CD4-positive, alpha-beta T cell treated with Interleukin-21 for 1 hour (primary cell): ENCODE results near the gene CD14.
"Not testable (repeated sequence)": the region's sequence is repeated elsewhere in the genome, so short reads cannot be mapped to it uniquely, and the experiment has no call there.

Experiments
- DNase-seq: peaks from one replicate; pipeline ENCODE4 v3.0.0-alpha.2; 2020

Gene CD14

DNA sequence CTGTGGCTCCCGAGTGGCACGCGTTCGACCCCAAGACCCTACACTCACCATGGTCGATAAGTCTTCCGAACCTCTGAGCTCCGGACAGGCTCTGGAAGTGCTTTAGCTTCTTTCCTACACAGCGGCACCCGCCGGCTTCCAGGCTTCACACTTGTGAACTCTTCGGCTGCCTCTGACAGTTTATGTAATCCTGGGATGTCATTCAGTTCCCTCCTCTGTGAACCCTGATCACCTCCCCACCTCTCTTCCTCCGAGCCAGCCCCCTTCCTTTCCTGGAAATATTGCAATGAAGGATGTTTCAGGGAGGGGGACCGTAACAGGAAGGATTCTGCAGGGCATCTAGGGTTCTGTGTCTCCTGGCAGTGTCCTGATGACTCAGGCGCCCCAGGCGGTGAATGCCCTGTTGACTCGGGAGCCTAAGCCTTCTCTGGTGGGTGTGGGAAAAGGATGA, at the start of gene CD14:
CD14 (minus strand) TSS at position 155 of the 451 bp plus-strand sequence; CDS start at position 51, 104 bp downstream.
- DNase-seq, result no peak

DNA sequence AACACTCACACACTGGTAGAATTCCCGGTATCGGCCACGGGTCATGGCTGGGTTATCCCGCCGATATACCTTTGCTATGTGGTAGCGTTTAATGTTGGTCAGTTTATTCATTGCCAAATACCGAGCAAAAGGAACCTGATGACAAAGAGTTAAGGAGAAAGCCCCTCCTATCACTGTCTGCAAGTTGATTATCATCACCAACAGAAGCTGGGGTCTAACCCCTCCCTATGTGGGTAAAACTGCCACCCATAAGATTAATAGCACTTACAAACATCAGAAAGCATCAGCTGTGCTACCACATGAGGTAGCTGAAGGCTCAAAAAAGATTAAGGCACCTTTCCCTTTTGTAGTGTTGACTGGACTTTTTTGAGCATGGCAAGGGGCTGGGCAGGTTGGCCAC, 46.0 kb upstream of the CD14 start:
- no peak for DNase-seq

DNA sequence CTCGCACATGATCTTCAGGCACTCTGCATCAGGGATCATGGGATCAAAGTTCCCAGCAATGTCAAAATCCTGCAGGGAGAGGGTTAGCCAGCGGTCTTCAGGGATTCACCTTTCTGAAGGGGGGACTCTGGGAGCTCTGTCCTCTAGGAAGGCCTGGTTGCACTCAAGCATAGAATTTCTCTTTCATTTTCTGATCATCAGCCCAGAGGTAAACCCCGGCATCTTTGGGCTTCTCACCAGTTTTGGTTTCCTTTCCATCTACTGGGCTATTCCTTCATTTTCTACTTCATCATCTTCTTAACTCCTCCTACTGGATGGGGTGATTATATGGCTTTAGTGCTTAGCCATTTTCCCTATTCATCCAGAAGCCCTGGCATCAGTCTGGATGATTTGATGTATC, 45.0 kb upstream of the CD14 start:
- DNase-seq, result no peak

DNA sequence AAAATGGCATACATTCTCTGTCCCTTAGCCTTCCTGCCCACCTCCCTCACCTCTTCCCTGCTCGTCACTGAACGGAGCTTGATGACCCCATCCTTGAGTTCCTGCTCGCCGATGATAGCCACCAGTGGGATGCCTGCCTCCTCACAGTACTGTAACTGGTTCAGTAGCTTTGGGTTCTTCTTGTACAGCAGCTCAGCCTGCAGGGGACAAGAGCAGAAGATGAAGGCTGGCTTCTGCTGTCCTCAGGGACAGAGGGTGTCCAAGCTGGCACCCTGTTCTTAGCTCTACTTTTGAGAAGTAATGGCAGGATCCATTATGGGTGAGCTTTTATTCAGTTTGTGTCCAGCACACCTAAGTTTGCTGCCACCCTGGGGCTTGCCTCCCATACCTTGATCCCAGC, 41.7 kb upstream of the CD14 start:
- DNase-seq, result no peak

DNA sequence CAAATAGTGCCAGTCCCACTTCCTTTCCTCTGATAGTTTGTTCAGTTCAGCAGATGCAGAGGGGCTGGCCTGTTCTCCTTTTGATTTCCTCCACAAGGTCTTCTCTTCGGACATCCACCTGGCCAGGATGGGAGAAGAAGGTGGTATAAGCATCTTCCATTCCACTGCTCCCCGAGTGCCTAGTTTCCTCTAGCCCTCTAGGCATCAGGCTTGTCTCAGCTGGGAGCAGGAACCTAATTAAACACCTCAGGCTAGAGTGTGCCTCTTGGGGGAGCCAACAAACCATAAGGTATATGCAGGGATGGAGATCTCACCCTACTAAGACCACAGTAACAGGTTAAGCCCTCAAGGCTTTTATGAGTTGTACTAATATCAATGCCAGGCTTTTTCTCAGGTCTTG, 41.2 kb upstream of the CD14 start:
- no peak for DNase-seq

DNA sequence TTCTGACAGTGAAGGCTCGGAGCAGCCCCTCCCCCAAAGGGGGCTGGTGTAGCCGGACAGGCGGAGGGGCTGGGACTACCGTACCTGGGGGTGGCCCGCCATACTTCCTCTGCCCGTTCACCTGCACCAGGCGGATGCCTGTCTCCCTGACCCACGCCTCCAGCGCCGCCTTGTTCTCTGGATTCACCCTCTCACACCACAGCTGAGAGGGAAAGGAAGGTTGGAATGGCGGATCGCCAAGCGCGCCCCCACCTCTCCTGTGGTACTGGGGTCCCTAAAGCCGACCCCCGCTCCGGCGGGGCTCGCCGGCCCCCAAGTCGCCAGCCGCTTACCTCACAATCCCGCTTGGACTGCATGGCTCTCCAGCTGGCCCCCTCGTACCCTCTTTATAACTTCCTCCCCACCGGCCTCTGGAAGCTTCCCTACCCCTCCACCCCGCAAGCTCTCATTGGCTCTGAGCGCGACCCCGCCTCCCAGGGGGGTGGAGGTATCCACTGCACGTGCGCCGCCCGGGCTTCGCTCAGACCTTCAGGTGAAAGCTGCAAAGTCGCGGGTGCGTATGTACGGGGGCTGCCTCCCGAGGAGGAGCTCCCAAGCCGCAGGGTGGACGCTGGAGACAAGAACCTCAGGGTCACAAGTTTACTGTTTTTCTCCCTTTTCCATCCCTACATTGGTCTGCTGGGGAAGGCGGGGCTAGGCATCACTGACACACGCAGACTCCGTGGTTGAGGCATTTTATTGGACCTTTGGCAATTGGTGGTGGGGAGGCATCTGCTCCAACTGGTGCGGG, 40.4 kb upstream of the CD14 start, which contains the start of gene DND1:
DND1 (minus strand) TSS at position 390 of the 790 bp plus-strand sequence; CDS start at position 356, 34 bp downstream.
- DNase-seq, result no peak

DNA sequence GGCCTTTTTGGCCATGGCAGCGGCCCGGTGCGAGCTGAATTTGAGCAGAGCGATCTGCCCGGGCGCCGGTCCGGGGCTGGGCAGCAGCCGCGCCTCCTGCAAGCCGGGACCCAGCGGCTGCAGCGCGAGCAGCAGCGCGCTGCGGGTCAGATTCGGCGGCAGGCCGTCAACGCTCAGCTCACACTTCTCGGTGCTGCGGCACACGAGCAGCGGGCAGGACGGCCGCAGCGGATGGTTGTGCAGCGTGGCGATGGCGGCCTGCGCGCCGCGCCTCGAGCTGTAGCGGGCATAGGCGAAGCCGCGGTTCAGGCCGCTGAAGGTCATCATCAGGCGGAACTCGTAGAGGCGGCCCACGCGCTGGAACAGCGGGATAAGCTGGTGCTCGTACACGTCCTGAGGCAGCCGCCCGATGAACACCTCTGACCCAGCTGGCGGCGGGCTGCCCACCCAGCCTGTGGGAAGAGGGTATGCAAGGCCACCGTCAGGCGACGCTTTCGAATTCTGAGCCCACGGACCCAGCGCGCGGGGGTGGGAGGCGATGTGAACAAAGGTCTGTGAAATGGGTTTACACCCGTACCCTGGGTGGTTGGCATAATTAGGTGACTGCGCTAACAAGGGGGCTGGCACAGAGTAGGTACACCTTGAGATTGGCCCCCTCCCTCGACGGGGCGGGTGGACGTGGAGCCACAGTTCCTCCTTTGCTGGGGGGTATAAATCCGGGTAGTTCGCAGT, 39.6 kb upstream of the CD14 start:
- no peak for DNase-seq

DNA sequence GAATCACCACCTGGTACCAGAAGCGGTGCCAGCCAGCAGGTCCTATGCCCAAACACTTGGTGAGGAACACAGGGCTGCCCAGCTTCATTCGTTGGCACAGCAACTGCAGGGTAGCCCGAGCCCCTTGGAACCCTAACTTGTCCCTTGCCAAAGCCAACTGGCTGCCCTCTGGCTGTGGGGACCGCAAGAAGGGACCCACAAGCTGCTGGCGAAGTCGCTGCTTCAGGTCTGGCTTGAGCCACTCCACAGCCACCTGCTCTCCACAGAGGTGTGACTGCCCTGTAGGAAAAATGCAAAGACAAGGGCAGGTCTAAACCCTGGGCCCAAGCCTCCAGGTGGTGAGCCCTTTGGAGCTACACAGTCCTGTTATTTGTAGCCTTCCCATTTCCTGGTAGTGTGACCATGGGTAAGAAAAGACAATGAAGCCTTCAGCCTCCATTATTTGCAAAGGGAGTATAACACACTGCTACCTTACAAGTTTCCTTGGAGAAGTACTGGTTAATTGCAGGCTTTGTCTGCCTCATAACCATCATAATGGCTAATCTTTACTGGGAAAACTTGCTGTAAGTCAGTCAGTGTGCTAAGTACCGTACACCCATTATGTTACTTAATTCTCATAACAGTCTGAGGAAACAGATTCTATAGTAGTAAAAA, 38.6 kb upstream of the CD14 start:
- no peak for DNase-seq

DNA sequence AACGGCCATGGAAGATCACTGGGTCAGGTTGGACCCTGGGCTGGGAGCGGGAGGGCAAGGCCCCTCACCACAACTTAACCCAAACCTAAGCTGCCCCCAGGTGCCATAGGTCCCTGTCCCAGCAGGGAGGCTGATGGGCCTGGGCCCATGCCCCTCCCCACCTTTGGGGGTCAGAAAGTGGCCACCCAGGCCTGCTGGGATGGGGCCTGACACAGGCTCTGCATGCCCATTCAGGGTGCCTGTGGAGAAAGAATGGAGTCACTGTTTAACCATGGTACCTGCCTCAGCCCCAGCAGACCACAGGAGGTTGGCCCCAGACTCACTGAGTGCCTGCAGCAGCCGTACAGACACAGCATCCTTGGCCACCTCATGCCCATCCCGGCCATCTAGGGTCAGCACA, 38.1 kb upstream of the CD14 start:
- DNase-seq, result not testable (repeated sequence)

DNA sequence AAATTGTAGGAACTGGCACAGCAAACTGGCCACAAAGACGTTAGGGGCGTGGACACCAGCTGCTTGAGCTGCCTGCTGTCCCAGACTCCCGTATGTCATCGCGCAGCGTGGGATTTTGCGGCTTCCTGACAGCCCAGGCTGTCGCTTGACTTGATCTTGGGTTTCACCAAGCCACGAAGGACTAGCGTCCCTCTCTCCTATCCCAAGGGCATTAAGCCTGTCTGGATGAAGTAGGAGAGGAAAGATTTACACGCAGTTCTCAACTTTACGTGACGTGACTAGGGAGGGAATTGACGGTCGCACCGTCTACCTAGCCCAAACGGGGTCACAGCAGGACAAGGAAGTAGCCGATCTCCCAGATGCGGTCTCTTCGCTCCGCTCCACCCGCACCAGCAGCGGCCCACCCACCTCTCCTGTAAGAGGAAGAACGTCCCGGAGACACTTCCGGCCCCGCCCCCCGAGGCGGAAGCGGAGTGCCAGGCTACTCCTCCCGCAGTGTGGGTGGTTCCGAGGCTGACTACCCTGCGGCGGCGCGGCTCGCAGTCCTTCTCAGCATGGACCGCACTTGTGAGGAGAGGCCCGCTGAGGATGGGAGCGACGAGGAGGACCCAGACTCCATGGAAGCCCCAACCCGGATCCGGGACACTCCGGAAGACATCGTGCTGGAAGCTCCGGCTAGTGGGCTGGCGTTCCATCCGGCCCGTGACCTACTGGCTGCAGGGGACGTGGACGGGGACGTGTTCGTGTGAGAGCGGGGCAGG, 31.6 kb upstream of the CD14 start, which contains the start of gene WDR55:
WDR55 (plus strand) TSS at position 546 of the 761 bp plus-strand sequence; CDS start at position 555, 9 bp downstream.
- DNase-seq, result peak; percentile 94

DNA sequence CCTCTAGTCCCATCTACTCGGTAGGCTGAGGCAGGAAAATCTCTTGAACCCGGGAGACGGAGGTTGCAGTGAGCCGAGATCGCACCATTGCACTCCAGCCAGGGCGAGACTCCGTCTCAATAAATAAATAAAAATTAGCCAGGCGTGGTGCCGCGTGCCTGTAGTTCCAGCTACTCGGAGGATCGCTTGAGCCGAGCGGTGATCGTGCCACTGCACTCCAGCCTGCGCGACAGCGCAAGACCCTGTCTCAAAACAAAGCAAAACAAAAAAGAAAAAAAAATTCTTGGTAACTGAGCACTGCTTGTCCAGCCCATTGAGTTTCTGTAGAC, 31.0 kb upstream of the CD14 start:
- no peak for DNase-seq

DNA sequence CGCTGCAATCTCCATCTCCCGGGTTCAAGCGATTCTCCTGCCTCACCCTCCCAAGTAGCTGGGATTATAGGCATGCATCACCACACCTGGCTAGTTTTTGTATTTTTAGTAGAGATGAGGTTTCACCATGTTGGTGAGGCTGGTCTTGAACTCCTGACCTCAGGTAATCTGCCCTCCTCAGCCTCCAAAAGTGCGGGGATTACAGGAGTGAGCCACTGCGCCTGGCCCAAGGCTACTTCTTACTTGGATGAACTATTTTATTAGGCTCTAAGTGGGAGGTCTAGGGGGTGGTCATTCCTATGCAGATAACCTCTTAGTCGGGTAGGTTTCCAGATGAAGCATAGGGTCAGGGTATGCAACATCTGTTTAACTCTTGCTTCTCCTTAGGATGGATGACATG, 27.4 kb upstream of the CD14 start:
- not testable (repeated sequence) for DNase-seq

DNA sequence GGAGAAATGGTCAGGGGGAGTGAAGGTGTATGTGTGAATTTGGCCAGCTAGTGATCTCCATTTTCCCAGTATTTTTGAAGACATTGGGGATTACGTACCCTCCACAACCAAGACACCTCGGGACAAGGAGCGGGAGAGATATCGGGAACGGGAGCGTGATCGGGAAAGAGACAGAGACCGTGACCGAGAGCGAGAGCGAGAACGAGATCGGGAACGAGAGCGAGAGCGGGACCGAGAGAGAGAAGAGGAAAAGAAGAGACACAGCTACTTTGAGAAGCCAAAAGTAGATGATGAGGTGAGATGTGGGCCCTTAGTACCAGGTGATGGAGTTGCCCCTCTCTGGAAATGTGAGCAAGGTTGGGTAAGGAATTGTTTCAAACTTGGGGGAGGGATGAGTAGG, 25.9 kb upstream of the CD14 start:
- no peak for DNase-seq

DNA sequence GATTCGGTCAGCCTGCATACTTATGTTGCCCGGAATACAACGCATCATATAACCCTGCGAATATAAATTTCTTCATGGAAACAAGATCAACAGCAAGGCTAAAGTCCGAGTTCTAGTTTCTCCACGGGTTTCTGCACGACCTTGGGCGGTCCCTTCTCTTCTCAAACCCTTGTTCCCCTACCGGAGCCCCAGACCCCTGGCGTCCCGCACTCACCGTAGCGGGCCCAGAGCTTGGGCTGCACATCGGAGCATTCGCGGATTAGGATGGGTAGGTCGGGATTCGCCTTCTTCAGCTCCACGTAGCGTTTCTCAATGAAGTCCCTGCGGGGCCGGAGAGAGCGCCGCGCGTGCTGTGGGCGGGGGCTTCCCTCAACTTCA, 14.1 kb upstream of the CD14 start:
- DNase-seq, result no peak

DNA sequence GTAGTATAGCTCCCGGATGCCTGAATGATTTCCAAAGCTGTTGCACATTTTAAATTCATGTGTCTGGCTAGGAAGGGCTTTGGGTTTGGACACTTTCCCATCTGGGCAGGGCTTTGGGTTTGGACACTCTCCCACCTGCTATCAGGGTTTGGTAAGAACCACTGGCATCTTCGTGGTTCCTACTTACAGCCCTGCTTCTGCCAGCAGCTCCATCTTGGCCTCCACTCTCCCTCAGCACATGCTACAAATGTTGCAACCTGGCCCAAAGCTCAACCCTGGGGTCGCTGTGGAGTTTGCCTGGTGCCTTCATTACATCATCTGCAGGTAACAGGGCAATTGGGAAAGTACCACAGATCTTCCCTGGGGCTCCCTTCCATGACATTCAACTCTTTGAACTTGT, 9.7 kb upstream of the CD14 start:
- no peak for DNase-seq

DNA sequence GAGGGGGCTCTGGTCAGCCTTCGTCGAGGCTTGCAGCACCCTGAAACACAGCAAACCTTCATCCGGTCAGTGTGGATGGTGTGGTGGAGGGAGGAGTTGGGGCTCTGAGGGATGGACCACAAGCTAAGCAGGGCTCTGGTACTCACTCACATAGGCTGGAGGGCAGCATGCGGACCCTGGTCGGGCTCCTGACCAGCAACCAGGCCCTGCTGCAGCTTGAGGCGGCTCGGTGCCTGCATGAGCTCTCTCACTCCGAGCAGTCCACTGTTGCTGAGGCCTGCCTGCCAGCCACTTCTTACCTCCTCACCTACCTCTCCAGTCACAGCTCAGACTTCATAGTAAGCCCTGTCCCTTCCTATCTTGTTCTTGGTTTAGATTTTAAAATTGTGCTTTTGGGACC, 8.7 kb upstream of the CD14 start:
- DNase-seq, result no peak

DNA sequence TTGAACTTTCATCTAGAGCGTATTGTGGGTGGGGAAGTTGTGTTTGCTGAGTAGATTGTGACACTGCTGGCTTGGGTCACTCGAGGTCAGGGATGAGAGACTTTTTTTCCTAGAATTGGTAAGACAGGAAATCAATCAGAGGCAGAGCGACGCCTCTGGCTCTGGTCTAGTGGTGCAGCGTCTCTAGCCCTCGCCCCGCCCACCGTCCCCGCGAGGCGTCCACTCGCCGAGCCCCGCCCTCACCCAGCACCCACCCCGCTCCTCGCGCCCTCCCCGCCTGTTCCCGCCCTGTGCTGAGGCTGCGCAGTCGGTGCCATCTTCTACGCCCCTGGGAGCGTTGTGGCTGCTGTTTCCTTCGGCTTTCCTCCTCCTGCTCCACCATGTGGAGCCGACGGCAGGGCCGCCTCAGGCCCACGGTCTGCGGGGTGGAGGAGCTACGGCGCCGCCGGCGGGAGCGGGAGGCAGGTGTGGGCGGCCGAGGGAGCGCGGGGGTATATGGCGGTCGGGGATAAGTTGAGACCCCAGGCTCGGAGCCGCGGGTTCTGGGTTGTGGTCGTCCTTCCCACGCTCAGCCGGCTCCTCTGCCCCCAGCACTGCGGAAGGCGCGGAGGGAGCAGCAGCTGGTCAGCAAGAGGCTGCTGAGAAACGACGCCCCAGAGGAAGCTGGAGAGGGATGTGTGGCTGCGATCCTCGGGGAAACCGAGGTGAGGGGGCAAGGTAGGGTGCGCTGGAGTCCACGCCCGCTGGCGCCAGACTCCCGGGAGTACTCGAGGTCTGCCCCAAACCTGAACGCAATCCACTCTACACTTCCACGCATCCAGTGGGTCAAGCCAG, 6.4 kb upstream of the CD14 start, which contains the start of gene TMCO6:
TMCO6 (plus strand) TSS at position 304 of the 834 bp plus-strand sequence; CDS start at position 381, 77 bp downstream.
- DNase-seq, result peak; percentile 97

DNA sequence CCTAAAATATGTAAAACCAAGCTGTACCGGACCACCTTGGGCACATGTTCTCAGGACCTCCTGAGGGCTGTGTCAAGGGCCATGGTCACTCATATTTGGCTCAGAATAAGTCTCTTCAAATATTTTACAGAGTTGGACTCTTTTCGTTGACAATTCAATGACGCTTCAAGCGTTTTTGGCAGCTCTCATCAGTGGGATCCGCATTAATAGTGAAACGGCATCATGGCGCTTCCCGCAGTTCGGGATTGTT, 5.8 kb upstream of the CD14 start:
- DNase-seq, result not testable (repeated sequence)

DNA sequence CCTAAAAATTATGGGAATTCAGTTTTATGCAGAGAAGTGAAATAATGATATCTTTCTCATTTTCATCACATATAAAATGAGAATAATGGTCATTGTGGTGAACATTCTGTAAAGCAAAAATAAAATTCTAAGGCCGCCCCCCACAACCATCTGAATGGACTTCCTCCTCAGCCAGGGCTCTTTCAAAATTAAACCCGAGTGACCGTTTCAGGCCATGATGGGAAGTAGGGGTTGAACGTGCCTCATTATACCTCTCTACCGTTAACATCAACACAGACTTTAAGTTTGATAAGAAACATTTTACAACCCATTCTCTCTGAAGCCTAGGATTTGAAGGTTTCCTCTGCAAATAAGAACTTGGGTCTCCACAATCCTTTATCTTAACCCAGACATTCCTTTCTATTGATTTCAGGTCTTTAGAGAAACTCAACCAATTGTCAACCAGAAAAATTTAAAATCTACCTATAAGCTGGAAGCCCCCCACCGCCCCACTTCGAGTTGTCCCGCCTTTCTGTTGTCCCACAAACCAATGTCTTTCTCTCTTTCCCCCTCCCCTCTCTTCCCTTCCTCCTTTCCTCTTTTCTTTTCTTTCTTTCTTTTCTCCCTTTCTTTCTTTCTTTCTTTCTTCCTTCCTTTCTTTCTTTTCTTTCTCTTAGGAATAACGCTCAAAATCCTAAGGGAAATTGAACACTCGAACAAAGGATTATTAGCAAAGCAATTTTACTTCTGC, 4.6 kb upstream of the CD14 start:
- no peak for DNase-seq

DNA sequence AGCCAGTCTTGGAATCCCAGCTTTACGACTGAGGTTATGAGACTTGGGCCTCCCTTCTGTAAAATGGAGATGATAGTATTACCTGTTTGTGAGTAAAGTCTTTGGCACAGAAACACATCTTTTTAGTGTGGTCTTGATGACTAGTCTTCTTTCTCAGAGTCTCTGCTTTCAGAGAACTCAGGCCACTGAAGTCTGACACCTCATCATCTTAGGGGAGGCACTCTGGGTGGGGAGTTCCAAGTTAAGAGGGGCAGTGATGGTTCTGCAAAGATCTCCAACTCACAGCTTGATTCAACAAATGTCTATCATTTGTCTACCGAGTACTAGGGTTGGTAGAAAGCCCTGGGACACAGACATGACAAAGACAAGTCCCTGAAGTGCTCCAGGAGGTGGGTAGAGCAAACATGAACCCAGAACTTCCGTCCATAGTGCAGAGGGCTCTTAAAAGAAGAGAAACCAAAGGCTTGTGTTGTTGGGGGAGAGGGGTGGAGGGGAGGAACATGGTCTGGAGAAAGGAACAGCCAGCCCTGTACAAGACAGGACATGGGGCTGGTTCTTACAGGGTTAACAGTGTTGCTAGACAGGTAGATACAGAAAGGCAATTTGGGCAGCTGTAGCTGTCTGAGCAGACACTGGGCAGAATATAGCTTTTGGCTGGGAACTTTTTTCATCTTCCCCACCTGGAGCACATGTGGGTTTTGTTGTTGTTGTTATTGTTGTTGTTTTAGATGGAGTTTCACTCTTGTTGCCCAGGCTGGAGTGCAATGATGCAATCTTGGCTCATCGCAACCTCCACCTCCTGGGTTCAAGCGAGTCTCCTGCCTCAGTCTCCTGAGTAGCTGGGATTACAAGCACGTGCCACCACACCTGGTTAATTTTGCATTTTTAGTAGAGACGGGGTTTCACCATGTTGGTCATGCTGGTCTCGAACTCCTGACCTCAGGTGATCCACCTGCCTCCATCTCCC, 2.6 kb upstream of the CD14 start:
- DNase-seq, result no peak
